Measurements from ENCODE around the gene EXOC4.
"Not testable (repeated sequence)": the region's sequence is repeated elsewhere in the genome, so short reads cannot be mapped to it uniquely, and the experiment has no call there.

EXOC4 gene

GRCh38 chr7:133985300-133985699, 732.4 kb downstream of the EXOC4 start:
- DNase-seq (ENCODE audit: low read depth): no peak

- no peak for DNase-seq (ENCODE audit: low read depth)
Measured at GRCh38 chr7:133987582-133987981, 734.7 kb downstream of the EXOC4 start.

- DNase-seq (ENCODE audit: low read depth): no peak
Measured at GRCh38 chr7:133993547-133993946, 740.7 kb downstream of the EXOC4 start.

GRCh38 chr7:133994100-133994499, 741.2 kb downstream of the EXOC4 start:
- not testable (repeated sequence) for DNase-seq (ENCODE audit: low read depth)

DNA sequence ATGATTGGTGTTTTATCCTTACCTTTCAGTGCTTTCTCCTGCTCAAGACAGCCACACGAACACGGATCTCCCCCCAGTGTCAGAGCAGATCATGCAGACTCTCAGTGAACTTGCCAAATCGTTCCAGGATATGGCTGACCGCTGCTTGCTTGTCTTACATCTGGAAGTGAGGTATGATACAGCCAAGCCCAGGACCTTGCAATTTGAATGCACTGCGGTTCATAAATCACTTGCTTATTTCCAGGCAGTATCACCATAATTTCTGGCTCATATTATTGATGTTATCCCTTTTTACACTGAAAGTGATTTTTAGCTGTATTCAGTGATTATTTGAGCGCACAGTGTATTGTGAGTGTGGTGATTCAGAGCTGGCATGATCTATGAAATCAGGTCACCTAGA, 744.6 kb downstream of the EXOC4 start:
- no peak for DNase-seq (ENCODE audit: low read depth)

- DNase-seq (ENCODE audit: low read depth): no peak
Measured at GRCh38 chr7:133999178-133999577, 746.3 kb downstream of the EXOC4 start.

- DNase-seq (ENCODE audit: low read depth): no peak
Measured at GRCh38 chr7:134004829-134005505, 752.1 kb downstream of the EXOC4 start.

GRCh38 chr7:134009314-134010110, 756.6 kb downstream of the EXOC4 start:
- DNase-seq (ENCODE audit: low read depth): no peak

- DNase-seq (ENCODE audit: low read depth): no peak
Measured at GRCh38 chr7:134013249-134013648, 760.4 kb downstream of the EXOC4 start.

GRCh38 chr7:134014935-134015334, 762.1 kb downstream of the EXOC4 start:
- no peak for DNase-seq (ENCODE audit: low read depth)

GRCh38 chr7:134016223-134016941, 763.5 kb downstream of the EXOC4 start:
- DNase-seq (ENCODE audit: low read depth): peak; percentile 36

- no peak for DNase-seq (ENCODE audit: low read depth)
Measured at GRCh38 chr7:134016942-134017303, 764.0 kb downstream of the EXOC4 start.

- DNase-seq (ENCODE audit: low read depth): no peak
Measured at GRCh38 chr7:134018306-134018705, 765.4 kb downstream of the EXOC4 start.

DNA sequence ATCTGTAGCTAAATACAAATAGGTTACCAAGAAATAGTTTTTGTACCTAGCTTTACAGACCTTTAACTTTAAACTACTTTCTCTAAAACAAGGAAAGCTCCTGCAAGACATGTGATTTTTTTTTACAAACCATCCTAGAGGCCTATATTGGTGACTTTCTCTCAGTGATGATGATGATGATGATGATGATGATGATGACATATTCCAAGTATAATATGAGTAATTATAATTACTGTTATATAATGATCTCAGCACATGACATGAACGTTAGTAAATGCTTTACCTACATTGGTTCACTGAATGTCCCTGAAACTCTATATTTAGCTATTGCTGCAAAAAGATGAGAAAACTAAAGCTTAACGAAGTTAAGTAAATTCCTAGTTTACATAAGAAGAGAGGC, 766.4 kb downstream of the EXOC4 start:
- DNase-seq (ENCODE audit: low read depth): no peak

DNA sequence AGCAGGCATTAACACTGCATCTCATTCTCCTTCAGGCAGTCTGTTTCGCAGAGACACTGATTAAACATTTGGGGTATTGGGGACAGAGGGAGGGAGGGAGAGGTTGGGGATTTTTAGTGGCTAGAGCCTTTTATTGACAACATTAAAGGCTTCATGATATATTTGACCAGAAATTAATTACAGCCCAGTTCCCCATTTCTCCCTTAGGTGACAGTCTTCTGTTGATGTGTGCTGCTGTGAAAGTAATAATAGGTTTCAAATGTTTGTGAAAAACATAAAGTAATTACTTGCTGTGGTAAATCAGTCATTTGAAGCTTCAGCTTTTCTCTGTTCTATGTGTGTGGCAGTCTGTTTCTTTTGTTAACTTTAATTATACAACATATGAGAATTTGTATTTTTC, 769.0 kb downstream of the EXOC4 start:
- DNase-seq (ENCODE audit: low read depth): no peak

DNA sequence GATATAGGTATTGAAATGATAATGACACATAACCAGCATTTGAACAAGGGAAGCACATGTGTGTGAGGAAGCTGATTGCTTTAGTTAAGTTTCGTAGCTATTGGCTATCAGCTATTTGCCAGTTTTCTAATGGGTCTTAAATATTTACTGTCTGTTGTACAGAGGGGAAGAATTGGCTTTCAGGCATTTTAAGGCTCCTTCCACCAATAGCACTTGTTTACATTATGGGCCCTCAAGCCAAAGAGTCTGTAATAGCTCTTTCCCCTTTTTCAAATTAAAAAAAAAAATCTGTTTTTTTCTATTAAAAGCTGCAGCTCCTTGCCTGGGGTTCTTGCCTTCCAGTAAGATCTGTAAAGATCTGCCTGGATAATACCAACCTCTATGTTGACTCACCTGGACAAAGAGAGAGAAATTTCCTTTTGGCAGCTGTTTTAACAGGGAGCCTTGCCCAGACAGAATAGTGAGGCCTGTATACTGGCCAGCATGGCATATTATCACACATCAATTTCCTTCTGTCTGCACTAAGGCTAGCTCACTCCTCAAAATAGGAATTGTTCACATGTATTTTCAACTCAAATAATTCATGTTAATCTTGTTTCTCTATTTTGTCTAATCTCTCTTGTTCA, 769.5 kb downstream of the EXOC4 start:
- DNase-seq (ENCODE audit: low read depth): no peak

DNA sequence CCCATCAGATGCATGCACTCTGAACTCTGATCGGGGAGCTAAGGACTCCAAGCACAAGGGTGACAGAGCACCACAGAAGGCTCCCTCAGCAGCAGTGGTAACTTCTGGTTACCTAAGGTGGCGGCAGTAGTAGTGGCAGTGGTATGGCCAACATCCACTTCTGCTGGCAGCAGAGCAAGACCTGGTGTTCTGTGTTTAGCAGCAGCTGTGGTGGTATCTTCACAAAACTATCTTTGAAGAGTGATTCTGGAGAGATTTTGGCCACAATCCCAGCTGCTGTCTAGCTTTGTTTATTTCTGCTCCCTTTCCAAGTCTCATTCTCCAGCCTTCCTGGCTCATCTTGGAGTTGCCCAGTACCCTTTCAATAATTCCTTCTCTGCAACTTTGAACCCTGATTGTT, 771.9 kb downstream of the EXOC4 start:
- no peak for DNase-seq (ENCODE audit: low read depth)

DNA sequence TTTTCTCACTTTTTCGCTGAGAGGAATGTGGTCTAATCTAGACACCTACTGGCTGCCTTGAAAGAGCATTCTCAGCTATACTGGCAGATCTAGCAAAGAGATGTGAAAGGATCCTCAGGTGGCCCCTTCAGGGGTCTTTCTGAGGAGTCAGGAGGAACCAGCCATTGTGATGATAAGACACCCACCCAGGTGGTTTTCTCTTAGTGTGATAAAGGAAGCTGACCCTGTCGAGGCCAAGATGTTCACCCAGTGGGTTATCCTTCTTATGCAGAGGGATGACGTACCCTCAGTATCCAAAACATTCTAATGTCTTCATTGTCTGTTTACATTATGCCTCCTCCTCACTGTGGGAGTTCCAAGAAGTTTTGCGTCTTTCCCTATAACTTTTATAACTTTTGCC, 776.0 kb downstream of the EXOC4 start:
- DNase-seq (ENCODE audit: low read depth): no peak

GRCh38 chr7:134029743-134030142, 776.9 kb downstream of the EXOC4 start:
- DNase-seq (ENCODE audit: low read depth): no peak

DNA sequence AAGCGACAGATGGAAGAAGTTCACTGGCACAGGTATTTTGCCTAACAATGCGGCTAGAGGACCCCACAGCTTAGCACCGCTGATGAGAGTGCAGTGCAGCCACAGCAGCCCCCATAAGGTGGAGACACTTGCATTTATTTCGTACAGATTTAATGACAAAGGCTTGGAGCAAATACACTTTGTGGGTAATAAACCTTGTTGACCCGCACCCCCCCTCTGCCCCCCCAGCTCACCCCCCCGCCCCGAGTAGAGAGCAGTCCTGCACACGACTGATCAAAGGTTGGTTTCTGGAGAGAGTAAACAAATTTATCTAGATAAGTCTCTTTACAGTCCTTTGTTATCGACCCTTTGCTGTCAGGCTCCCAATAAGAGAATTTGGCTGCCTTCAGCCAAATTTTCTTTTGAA, 777.6 kb downstream of the EXOC4 start:
- DNase-seq (ENCODE audit: low read depth): no peak

DNA sequence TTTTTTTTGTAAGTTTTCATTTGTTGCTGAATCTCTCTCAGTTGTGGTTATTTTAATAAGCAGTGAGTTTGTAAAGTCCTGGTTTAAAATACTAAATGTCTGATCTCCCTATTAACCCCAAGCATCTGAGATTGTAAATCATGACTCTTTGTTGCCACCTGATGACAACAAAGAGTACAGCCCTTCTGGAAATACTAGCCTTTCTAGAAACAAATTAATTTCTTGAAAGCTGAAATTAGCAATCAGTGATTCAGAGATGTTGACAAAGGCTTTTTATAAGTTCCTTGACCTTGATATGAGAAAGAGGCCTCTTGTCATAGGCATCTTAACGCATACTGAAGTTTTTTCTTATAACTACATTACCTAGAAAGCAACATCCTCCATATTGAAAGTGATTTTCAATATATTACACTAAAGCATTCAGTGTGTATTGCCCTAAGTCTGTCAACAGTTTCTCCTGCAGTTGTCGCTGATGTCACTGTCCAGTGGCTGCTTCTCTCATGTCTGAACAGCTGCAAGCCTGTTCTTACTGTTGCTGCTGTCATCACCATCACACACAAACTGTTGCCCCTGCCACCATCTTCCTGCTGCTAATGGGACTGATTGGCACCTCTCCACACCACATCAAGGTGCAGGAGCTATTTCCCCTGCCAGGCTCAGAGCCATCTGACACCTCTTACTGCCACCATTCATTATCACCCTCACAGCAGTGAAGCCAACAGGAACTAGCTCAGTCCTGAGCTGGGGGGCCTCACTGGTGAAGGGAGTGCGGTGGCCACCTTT, 779.1 kb downstream of the EXOC4 start:
- DNase-seq (ENCODE audit: low read depth): peak; percentile 2

DNA sequence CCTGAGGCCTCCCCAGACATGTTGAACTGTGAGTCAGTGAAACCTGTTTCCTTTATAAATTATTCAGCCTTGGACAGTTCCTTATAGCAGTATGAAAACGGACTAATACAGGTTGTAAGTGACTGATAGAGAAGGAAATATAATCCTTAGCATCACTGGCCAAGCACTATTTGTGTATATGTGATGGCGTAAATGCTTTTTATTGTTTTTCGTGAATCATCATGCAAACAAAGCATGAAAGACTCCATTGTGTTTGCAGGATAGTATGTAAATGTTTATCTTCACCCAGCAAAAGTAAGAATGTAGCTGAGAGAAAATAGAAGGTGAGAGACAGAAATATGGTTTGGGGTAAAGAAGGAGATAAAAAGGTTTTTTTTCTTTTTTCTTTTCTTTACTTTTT, 781.8 kb downstream of the EXOC4 start:
- no peak for DNase-seq (ENCODE audit: low read depth)
